ENCODE results near the gene ENSA.

DNA sequence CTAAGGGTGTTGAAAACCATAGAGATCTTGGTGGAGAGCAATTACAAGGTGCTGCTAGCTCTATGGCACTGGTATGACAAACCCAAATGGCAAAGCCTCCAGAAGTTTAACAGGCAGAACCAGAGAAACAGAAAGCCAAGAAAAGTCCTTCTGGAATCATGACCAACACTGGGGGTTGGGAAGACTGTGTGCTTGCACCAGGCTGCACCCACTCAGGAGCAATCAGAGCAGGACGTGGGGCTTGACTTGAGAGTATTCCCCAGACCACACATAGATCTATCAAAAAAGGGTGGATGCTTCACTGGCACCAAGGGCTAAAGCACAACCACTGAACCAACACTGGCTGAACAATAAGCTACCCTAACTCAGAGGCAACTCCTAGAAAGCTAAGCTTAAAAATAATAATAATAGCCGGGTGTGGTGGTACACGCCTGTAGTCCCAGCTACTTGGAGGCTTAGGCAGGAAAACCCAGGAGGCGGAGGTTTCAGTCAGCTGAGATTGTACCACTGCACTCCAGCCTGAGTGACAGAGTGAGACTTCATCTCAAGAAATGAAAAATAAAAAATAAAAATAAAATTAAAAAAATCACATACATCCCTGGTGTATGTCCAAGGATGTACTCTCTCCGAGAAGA lies 20.1 kb upstream of the ENSA start:
- no peak for TF ChIP-seq CTCF (IDR thresholded peaks at IDR 0.05; ENCODE audit: extremely low read depth in 1 of 2, insufficient read depth in 1 of 2, low read depth in 1 of 2, low read length in 2 of 2)
- TF ChIP-seq POLR2AphosphoS5 (IDR thresholded peaks at IDR 0.05; ENCODE audit: insufficient read depth, low read depth, low read length) = no peak
- TF ChIP-seq MAX (IDR thresholded peaks at IDR 0.05; ENCODE audit: insufficient read depth, insufficient read length) = no peak
- no peak for TF ChIP-seq EZH2 (IDR thresholded peaks at IDR 0.05; ENCODE audit: borderline replicate concordance, low read depth, low read length, severe bottlenecking)
- TF ChIP-seq POLR2A (IDR thresholded peaks at IDR 0.05; ENCODE audit: low read depth, low read length) = no peak
- TF ChIP-seq JUN (IDR thresholded peaks at IDR 0.05; ENCODE audit: borderline replicate concordance, insufficient read depth, insufficient read length, low read depth) = no peak
- TF ChIP-seq GATA2 (IDR thresholded peaks at IDR 0.05; ENCODE audit: insufficient read depth, insufficient read length, low read depth, low read length) = no peak
- TF ChIP-seq MYC (IDR thresholded peaks at IDR 0.05; ENCODE audit: low read depth, low read length) = no peak
- TF ChIP-seq FOS (IDR thresholded peaks at IDR 0.05; ENCODE audit: borderline replicate concordance, insufficient read depth, low read length) = no peak
